ENCODE results near the gene PLCB4.

Gene PLCB4

DNA sequence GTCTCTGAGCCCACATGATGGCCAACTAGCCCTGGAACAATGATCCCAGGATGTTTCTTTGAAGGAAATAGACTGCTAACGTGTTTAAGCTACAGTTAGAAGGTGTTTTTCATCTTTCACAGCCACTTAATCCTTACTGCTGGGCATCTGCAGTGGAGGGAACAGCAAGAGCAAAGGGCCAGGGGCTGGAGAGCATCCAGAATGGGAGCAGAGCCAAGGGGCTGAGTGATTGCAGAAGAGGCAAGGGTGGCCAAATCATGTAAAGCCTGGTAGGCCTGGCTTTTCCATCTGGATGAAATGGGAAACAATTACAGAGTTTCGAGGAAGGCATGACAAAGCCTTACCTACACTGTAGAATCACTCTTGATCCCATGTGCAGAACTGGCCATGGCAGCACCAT, 426.8 kb downstream of the PLCB4 start:
- DNase-seq (ENCODE audit: low spot score in 2 of 2) (no peak), ATAC-seq (replicated peaks; ENCODE audit: extremely low read depth, poor library complexity, severe bottlenecking) (no peak)
- Mint-ChIP-seq H3K4me1 (no peaks in the 10 kb centered on the region), H3K4me3 (no peak overlapping the region), H3K36me3 (ENCODE audit: insufficient read depth) (no peaks in the 10 kb centered on the region), H3K9me3 (peaks cover 8% of the 10 kb centered on the region), H3K27ac (ENCODE audit: low read depth) (no peak overlapping the region), H3K27me3 (no peaks in the 10 kb centered on the region)

DNA sequence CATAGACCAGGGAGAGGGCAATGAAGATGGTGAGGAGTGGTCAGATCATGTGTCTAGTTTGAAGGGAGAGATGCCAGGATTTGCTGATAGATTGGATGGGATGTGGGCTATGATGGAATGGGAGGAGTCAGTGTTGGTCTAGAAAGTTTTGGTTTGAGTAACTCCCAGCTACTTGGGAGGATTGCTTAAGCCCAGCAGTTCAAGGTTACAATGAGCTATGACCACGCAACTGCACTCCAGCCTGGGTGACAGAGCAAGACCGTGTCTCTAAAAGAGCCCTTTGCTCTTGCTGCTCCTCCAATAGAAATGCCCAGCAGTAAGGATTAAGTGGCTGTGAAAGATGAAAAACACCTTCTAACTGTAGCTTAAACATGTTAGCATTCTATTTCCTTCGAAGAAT, 427.3 kb downstream of the PLCB4 start:
- Mint-ChIP-seq H3K4me1 (no peaks in the 10 kb centered on the region), H3K9me3 (peaks cover 8% of the 10 kb centered on the region), H3K4me3 (no peak overlapping the region), H3K27ac (ENCODE audit: low read depth) (no peak overlapping the region), H3K36me3 (ENCODE audit: insufficient read depth) (no peaks in the 10 kb centered on the region), H3K27me3 (no peaks in the 10 kb centered on the region)
- ATAC-seq (replicated peaks; ENCODE audit: extremely low read depth, poor library complexity, severe bottlenecking) = no peak
- DNase-seq (ENCODE audit: low spot score in 2 of 2) = no peak

DNA sequence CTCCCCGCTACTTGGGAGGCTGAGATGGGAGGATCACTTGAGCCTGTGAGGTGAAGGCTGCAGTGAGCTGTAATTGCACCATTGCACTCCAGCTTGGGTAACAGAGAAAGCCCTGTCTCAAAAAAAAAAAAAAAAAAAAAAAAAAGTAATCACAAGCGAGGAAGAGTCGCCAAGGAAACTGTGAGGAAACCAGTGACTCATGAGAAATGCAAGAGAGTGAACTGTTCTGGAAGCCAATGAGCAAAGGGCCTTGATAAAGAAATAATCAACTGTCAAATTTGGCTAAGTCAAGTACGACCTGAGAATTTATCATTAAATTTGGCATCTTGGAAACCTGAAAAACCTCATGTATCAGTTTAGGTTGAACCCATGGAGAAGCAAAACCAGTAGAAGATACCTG, 429.4 kb downstream of the PLCB4 start:
- Mint-ChIP-seq H3K27ac (ENCODE audit: low read depth) (no peak overlapping the region), H3K36me3 (ENCODE audit: insufficient read depth) (no peaks in the 10 kb centered on the region), H3K9me3 (peaks cover 8% of the 10 kb centered on the region), H3K4me3 (no peak overlapping the region), H3K4me1 (no peaks in the 10 kb centered on the region), H3K27me3 (no peaks in the 10 kb centered on the region)
- ATAC-seq (replicated peaks; ENCODE audit: extremely low read depth, poor library complexity, severe bottlenecking) = no peak
- DNase-seq (ENCODE audit: low spot score in 2 of 2) = no peak

DNA sequence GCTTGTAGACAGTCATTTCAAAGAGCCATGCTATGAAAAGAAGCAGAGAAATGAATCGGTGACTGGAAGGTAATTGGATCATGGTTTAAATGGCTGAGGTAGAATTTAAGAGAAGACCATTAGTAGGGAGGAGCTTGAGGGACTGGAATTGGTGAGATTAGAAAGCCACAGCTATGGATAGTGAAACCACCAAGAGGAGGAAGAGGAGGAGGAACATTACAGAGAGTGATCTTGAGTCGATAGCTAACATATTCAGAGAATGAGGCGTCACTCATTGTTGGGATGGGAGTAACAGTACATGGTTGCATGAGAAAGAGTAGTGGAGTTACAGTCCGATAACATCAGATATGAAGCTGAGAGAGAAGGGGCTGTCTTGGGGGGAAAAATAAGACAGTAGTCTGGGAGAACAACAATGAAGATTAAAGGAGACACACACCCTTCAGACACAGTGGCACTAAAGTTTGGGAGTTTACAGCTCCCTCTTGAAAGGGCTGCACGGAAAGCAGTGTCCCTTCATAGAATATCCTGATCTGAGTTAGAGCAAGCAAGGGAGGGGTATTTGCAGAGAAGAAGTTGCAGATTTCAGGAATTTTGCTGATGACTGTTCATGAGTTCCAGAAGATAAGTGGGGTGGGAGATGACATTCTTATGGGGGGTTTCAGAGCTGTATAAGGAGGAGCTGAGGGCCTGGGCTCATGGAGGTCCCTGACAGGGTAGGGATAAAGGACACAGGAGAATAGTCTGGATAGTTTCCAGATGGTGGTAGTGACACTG, 430.4 kb downstream of the PLCB4 start:
- ATAC-seq (replicated peaks; ENCODE audit: extremely low read depth, poor library complexity, severe bottlenecking) (no peak), DNase-seq (ENCODE audit: low spot score in 2 of 2) (no peak)
- Mint-ChIP-seq H3K4me3 (no peak overlapping the region), H3K36me3 (ENCODE audit: insufficient read depth) (no peaks in the 10 kb centered on the region), H3K27ac (ENCODE audit: low read depth) (no peak overlapping the region), H3K9me3 (peaks cover 7% of the 10 kb centered on the region), H3K4me1 (no peaks in the 10 kb centered on the region), H3K27me3 (no peaks in the 10 kb centered on the region)

DNA sequence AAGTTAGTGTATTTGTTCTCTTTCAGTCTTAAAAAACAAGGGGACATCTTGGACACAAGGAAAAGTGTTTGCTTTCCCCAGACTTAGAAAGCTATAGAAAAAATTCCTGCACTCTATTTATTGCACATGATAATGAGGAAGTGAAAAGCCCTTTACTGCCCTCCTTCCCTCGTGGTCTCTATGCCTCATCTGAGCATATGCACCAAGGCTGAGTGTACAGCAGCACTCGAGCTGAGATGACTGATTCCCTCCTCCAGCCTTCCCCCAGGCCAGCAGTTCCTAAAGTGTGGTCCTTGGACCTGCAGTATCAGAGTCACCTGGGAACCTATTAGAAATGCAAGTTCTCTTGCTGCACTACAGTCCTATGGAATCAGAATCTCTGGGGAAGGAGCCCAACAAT, 431.2 kb downstream of the PLCB4 start:
- Mint-ChIP-seq H3K36me3 (ENCODE audit: insufficient read depth) (no peaks in the 10 kb centered on the region), H3K4me1 (no peaks in the 10 kb centered on the region), H3K27ac (ENCODE audit: low read depth) (no peak overlapping the region), H3K9me3 (no peaks in the 10 kb centered on the region), H3K27me3 (no peaks in the 10 kb centered on the region), H3K4me3 (no peak overlapping the region)
- DNase-seq (ENCODE audit: low spot score in 2 of 2) = no peak
- no peak for ATAC-seq (replicated peaks; ENCODE audit: extremely low read depth, poor library complexity, severe bottlenecking)

DNA sequence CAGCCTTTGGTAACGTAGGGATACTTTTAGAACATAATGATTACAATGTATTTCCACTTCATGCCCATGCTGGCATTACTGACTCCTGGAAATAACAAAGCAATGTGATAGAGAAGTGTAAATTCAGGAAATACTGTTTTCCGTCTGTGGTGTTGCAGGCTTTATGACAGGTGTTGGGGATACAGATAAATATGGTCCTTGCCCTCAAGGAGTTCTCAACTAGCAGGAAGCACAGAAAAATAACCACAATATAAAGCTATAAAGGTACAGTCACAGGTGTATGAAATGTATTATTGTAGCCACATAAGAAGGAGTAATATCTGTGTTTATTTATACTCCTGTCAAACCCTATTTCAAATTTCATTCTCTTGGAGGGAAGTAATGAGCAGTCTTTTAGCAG, 432.6 kb downstream of the PLCB4 start:
- no peak for DNase-seq (ENCODE audit: low spot score in 2 of 2)
- Mint-ChIP-seq H3K27ac (ENCODE audit: low read depth) (no peak overlapping the region), H3K27me3 (no peaks in the 10 kb centered on the region), H3K9me3 (no peaks in the 10 kb centered on the region), H3K4me3 (no peak overlapping the region), H3K4me1 (no peaks in the 10 kb centered on the region), H3K36me3 (ENCODE audit: insufficient read depth) (no peaks in the 10 kb centered on the region)
- ATAC-seq (replicated peaks; ENCODE audit: extremely low read depth, poor library complexity, severe bottlenecking) = no peak

DNA sequence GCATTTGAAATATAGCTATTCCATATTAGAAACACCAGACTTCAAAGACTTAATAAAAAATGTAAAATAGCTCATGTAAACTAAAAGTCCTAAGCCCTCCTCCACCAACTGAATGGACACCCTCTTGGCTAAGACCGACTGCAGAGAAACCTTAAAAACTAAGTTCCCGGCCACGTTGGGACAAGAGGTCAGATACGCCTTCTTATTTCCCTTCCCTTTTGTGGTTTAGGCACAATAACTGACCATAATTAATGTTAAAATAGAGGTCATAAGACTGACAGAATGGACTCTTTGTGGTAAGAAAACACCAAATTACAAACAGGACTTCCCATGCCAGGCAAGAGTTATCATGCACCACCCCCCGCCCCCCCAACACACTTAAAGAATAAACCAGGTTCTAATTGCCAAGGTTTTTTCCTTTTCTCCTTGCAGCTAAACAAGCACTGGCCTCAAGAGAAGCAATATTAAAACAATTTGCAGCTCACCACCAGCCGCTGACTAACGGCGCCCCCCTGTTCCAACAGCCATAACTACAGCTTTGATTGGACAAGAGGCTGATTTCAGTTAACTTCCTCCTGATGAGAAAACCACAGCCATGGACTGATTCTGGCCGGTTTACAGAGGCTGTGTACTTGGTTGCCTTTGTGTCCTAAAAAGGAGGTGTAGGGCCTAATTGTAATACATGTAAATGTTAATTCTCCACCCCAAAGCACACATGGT, 434.8 kb downstream of the PLCB4 start:
- ATAC-seq (replicated peaks; ENCODE audit: extremely low read depth, poor library complexity, severe bottlenecking) (no peak), DNase-seq (ENCODE audit: low spot score in 2 of 2) (no peak)
- Mint-ChIP-seq H3K9me3 (no peaks in the 10 kb centered on the region), H3K27ac (ENCODE audit: low read depth) (no peak overlapping the region), H3K4me1 (no peaks in the 10 kb centered on the region), H3K36me3 (ENCODE audit: insufficient read depth) (no peaks in the 10 kb centered on the region), H3K4me3 (no peak overlapping the region), H3K27me3 (peaks cover 8% of the 10 kb centered on the region)

DNA sequence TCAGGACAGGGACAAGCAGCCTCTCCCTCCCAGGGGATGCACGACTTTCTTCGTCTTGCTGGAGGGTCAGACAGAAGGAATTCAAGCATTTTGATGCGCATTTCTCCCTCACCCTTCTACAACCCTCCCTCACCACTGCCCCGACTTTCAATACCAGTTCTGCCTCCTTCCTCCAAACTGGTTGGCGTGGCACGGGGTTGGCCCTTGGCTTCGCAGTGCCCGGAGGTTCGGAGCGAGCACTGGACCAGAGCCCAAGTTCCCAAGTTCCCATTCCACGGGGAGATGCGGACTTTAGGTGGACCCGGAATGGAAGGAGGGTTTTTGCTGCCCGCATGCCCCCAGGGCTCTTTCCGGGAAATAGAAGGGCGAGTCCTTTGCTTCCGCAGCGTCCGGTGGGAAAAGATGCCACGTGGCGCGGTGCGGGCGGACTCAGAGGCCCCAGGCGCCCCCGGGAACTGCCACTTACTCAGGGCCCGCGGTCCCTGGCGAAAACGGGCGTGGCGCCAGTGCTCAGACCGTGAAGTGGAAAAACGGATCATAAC, 437.5 kb downstream of the PLCB4 start:
- ATAC-seq (replicated peaks; ENCODE audit: extremely low read depth, poor library complexity, severe bottlenecking) (no peak), DNase-seq (ENCODE audit: low spot score in 2 of 2) (no peak)
- no peak overlapping the region for H3K27ac Mint-ChIP-seq (ENCODE audit: low read depth)
- no peak overlapping the region for H3K4me3 Mint-ChIP-seq
- no peaks in the 10 kb centered on the region for H3K9me3 Mint-ChIP-seq
- H3K27me3 Mint-ChIP-seq = peaks cover 19% of the 10 kb centered on the region
- no peaks in the 10 kb centered on the region for H3K4me1 Mint-ChIP-seq
- H3K36me3 Mint-ChIP-seq (ENCODE audit: insufficient read depth) = no peaks in the 10 kb centered on the region

DNA sequence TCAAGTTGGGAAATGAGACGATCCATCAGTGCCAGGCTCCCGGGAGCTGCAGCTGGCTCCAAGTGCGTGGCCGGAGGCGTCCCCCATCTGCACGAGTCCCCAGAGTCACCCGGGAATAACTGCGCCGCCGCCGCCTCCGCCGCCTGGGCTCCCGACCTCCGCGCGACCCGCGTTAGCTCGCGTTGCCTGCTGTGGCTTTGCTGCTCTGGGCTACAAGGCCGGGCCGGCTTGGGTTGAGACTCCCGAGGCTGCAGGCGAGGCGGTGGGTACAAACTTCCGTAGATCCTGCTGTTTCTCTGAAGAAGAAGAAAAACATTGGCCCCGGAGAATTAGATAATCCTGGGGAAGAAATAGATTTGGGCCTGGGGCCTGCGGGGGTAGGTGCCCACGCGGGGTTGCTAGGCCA, 438.1 kb downstream of the PLCB4 start:
- no peaks in the 10 kb centered on the region for H3K36me3 Mint-ChIP-seq (ENCODE audit: insufficient read depth)
- H3K27ac Mint-ChIP-seq (ENCODE audit: low read depth) = no peak overlapping the region
- no peak for DNase-seq (ENCODE audit: low spot score in 2 of 2)
- H3K9me3 Mint-ChIP-seq = no peaks in the 10 kb centered on the region
- no peaks in the 10 kb centered on the region for H3K4me1 Mint-ChIP-seq
- no peak overlapping the region for H3K4me3 Mint-ChIP-seq
- peaks cover 19% of the 10 kb centered on the region for H3K27me3 Mint-ChIP-seq
- ATAC-seq (replicated peaks; ENCODE audit: extremely low read depth, poor library complexity, severe bottlenecking) = no peak

DNA sequence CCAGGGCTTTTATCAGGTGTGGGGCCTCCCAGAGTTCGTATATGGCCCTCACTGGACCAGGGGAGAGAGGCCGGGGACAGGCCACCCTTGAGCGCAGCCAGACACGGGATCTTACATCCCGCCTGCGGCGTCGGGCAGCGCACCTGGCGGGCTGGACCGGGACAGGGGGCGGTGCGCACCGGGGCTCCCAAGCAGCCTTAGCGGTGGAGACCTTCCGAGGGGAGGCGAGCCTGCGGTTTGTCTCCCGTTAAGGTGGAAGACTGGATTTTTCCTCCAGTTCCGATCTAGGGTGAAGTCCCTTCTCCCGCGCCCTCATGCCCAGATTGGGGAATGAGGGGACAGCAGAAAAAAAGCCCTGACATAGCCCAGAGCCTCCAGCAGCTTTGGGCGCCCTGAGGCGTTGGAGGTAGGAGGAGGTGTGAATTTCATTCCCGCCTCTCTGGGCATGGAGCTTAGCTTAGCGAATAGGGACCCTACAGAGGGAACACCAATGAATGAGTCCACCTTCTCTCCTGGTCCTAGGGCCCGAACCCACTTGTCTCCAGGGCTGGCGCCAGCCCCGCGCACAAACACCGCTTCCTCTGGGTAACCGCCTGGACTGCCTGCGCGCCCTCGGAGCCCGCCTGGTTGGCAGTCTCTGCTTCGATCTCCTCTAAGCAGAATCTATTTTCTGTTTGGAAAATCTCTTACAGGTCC, 438.8 kb downstream of the PLCB4 start:
- DNase-seq (ENCODE audit: low spot score in 2 of 2) (no peak), ATAC-seq (replicated peaks; ENCODE audit: extremely low read depth, poor library complexity, severe bottlenecking) (no peak)
- Mint-ChIP-seq H3K4me1 (no peaks in the 10 kb centered on the region), H3K9me3 (no peaks in the 10 kb centered on the region), H3K27me3 (peaks cover 19% of the 10 kb centered on the region), H3K27ac (ENCODE audit: low read depth) (no peak overlapping the region), H3K36me3 (ENCODE audit: insufficient read depth) (no peaks in the 10 kb centered on the region), H3K4me3 (no peak overlapping the region)

DNA sequence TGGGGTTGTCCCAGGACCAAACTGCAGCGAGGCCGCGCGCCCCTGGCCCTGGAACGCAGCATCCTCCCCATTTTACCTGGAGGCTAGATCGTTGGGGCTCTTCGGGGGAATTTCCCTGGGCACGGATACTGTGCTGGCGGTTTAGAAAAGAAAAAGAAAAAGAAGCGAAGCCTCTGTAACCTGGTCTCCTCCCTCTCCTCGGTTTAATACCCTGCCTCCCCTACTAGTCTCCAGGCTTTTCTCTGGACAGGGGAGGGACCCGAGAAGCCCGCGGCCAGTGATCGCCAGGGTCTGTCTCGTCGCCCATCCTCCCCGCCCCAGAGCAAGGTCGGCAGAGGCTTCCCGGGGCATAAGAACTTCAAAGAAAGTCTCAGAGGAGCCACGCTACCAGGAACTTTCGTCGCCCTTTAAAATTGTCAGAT, 439.4 kb downstream of the PLCB4 start:
- no peak for ATAC-seq (replicated peaks; ENCODE audit: extremely low read depth, poor library complexity, severe bottlenecking)
- no peak overlapping the region for H3K27ac Mint-ChIP-seq (ENCODE audit: low read depth)
- H3K4me3 Mint-ChIP-seq = no peak overlapping the region
- H3K4me1 Mint-ChIP-seq = no peaks in the 10 kb centered on the region
- peaks cover 19% of the 10 kb centered on the region for H3K27me3 Mint-ChIP-seq
- no peaks in the 10 kb centered on the region for H3K9me3 Mint-ChIP-seq
- no peak for DNase-seq (ENCODE audit: low spot score in 2 of 2)
- H3K36me3 Mint-ChIP-seq (ENCODE audit: insufficient read depth) = no peaks in the 10 kb centered on the region

DNA sequence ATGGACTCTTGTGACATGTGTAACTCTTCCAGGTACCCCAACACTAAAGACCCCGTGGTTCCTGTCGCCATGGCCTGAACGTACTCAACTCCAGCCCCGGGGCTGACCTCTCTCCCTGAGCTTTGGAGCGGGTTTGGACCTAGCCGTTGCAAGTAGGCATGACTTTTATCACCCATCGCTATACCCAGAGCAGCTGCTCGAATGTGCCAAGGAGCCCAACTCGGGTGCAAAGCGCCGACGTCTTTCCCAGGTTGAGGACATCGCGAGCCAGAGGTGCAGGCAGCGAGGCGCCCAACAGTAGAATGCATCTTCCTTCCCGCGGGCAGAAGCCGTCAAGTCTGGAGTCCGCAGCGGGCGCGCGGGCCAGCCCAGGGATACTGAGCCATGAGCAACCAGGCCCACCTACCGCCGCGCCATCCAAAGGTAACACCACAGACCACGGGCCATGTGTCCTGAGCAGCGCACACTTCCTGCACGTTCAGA, 439.9 kb downstream of the PLCB4 start:
- H3K36me3 Mint-ChIP-seq (ENCODE audit: insufficient read depth) = no peaks in the 10 kb centered on the region
- no peak overlapping the region for H3K4me3 Mint-ChIP-seq
- DNase-seq (ENCODE audit: low spot score in 2 of 2) (no peak), ATAC-seq (replicated peaks; ENCODE audit: extremely low read depth, poor library complexity, severe bottlenecking) (no peak)
- no peaks in the 10 kb centered on the region for H3K4me1 Mint-ChIP-seq
- no peak overlapping the region for H3K27ac Mint-ChIP-seq (ENCODE audit: low read depth)
- H3K27me3 Mint-ChIP-seq = peaks cover 19% of the 10 kb centered on the region
- no peaks in the 10 kb centered on the region for H3K9me3 Mint-ChIP-seq
